NOMO-1 (cell line): ENCODE results near the gene SLC7A6OS.

Experiments
- DNase-seq, 2 experiments: peaks; one replicate each; lab custom pipeline; 2025; ENCODE audit not compliant: unreplicated experiment in 2 of 2; lab: John Stamatoyannopoulos, UW

SLC7A6OS gene

DNA sequence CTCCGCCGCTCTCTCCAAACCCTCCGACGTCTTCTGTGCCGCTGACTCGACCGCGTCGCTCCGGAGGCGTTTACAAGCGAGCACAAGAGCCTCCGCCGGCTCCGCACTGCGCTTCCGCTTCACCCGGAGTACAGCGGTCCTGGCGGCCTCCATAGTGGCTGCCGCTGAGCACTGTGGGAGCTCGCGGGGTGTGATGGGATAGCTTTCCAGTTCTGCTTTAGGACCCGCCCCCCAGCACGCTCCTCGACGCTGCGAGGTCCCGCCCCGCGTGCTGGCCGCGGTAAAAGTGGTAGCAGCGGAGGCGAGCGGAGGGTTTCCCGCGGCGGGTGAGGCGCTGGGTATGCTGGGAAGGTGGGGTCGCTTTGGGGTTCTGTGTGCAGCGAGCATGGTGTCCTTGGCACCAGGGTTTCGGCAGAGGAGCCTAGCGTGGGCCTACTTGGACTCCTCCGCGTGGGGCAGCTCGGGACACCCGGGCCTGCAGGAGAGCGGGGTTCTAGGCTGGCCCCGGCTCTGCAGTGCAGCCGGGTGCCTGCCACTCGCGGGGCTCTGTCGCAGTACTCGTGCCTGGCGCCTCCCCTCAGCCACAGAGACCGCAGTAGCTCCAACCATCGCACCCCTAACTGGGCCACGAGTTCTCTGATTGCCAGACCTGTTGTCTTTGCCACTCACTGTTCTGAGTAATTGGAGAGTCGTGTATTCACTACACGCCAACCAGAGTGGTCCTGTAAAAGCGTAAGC lies at the start of gene SLC7A6OS, which contains the start of gene PRMT7:
SLC7A6OS (minus strand) TSS at position 173 of the 738 bp plus-strand sequence; CDS start at position 153, 20 bp downstream.
PRMT7 (plus strand) TSS at position 246 of the 738 bp plus-strand sequence. CDS start 4,961 bp downstream, outside the sequence.
- peak; percentile 94 to 97 for DNase-seq

- no peak for DNase-seq
These were observed 48.8 kb upstream of the SLC7A6OS start for GRCh38 chr16:68359398-68360191.

DNA sequence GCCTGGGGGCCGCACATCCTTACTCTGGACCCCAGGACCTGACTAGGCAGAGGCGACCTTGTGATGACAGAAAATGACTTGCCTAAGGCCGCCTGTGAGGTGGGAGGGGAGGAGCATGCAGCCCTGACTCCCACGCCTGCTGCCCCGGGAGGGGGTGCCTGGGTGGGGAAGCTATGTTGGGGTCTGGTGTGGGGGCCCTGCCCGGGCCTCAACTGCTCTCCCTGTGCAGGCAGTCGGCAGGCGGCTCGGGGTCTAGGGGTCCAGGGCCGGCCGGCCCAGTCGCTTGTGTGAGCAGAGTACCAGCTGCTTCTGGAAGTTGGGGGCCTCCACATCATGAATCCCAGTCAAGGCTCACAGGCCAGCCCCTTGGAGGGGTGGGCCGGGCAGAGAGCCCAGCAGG lies 48.2 kb upstream of the SLC7A6OS start:
- no peak for DNase-seq

- no peak for DNase-seq
These were observed 47.2 kb upstream of the SLC7A6OS start for GRCh38 chr16:68357923-68358322.

GRCh38 chr16:68357521-68357922 lies 46.8 kb upstream of the SLC7A6OS start:
- no peak for DNase-seq

DNA sequence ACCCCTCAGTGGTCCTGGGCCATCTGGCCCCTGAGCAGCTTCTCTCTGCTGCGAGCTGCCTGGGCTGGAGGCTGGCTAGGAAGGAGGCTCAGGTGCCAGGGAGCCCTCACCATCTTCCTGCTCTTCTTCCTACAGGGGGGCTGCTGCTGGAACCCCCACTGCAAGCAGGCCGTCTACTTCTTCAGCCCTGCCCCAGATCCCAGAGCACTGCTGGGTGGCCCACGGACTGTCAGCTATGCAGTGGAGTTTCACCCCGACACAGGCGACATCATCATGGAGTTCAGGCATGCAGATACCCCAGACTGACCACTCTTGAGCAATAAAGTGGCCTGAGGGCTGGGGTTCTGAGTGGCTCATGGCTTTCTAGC lies 46.2 kb upstream of the SLC7A6OS start:
- DNase-seq: no peak

GRCh38 chr16:68356249-68356918 lies 45.6 kb upstream of the SLC7A6OS start:
- DNase-seq: peak; percentile 58 to 72

GRCh38 chr16:68355447-68356248 lies 44.9 kb upstream of the SLC7A6OS start:
- no peak for DNase-seq

- DNase-seq: no peak
These were observed 44.1 kb upstream of the SLC7A6OS start for GRCh38 chr16:68354816-68355215.

DNA sequence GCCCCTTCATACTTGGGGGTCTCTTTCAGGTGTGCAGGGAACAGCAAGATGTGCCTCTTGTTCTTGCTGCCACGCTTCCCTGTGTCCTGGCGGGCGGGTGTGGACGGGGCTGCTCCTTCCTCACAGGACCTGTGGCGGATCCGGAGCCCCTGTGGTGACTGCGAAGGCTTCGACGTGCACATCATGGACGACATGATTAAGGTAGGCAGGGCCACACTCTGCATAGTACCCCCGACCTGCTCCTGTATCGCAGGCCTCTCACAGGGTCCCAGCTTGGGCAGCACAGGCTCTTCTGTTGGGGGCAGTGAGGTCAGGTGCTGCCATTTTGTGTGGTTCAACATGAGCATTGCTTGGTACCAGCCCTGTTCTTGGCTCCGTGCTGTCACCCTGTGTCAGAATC lies 42.6 kb upstream of the SLC7A6OS start:
- DNase-seq: no peak

DNA sequence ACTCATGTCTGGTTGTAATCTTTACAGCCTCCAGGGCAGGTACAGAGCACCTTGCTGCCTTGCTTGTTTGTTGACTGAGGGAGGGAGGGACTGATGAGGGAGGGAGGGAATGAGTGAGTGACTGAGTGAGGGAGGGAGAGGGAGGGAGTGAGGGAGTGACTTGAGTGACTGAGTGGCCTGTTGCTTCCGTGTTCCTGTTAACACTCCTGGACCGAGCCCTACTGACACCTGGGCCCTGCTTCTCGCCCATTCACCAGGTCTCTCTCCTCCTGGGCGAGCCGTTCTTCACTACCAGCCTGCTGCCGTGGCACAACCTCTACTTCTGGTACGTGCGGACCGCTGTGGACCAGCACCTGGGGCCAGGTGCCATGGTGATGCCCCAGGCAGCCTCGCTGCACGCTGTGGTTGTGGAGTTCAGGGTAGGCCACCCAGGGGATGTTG lies 41.3 kb upstream of the SLC7A6OS start:
- DNase-seq: no peak

DNA sequence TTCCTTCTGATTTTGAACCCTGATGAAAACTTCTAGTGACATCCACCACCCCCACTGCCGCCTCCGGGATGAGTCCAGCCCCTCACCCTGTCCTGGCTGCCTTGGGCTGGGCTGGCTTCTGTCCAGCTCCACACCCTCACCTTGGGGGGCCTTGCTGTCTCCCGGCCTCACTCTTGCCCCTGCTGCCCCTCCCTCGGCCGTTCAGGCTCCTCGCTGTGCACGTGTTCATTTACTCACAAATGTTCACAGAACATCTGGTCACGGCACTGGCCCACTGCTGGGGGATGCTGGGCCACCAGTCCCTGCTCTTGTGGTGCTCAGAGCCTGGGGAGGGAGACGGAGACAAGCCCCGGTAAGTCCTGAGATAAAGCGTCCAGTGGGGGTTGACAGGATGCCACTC lies 40.7 kb upstream of the SLC7A6OS start:
- no peak for DNase-seq

DNA sequence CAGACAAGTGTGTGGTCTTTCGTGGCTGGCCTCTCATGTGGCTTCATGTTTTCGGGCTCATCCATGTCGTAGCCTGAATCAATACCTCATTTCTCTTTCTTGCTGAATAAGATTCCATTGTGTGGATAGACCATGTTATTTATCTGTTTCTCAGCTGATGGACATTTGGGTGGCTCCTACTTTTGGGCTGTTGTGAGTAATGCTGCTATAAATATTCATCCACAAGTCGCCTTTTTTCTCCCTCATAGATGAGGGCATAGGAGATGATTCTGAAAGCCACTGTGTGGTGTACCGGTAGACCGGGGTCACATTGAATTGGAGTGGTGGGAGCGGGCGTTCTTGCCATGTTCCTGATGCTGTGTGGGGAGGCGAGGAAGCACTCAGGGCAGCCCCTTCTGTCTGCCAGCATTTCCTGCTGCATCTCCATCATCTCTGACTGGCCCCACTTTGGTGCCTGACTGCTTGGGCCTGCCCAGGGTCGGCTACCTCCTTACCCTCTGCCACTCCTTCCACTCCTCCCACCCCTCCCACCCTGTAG lies 40.1 kb upstream of the SLC7A6OS start:
- no peak for DNase-seq

- no peak for DNase-seq
These were observed 39.2 kb upstream of the SLC7A6OS start for GRCh38 chr16:68349838-68350410.

DNA sequence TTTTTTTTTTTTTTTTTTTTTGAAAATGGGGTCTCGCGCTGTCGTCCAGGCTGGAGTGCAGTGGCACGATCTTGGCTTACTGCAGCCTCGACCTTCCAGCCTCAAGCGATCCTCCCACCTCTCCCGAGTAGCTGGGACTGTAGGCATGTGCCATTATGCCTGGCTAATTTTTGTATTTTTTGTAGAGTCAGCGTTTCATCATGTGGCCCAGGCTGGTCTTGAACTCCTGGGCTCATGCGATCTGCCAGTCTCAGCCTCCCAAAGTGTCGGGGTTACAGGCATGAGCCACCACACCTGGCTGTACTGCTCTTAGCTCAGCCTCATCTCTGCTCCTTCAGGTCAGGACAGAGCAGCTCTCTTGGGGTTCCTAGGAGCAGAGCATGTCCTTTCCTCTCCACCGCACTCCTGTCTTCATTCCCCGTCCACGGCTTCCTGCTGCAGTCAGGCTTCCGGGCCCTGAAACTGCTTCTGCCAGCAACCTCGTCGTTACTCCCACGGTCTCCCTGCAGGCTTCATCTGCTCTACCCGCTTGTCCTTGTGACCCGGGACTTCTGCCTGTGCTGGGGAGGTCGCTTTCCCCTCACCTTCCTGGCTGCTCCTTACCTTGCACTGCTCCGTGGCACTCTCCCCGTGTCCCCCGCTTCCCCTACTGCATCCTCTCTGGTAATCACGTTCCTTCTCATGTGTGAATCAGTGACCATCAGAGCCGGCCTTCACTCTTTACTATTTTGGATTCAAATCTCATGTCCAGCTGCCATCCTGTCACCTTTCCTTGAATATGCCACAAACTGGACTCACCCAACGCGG lies 38.1 kb upstream of the SLC7A6OS start:
- DNase-seq: no peak

DNA sequence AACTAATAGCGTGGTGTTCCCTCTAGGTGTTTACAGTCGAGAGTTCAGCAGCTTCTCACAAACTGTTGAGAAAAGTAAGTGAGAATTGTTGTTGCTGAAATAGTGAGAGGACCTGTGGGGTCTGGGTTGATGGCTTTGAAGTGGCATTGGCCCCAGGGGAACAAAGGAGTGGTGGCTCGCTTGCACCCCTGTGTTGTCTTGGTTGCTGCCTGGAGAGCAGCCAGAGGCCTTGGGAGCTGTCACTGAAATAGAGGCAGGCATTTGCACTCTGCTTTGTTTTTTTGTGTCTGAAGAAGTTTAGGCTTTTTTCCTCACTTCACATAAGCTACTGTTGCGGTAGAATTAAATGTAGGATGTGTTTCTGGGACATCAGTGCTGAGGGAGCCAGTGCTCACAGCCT lies 36.9 kb upstream of the SLC7A6OS start:
- no peak for DNase-seq

DNA sequence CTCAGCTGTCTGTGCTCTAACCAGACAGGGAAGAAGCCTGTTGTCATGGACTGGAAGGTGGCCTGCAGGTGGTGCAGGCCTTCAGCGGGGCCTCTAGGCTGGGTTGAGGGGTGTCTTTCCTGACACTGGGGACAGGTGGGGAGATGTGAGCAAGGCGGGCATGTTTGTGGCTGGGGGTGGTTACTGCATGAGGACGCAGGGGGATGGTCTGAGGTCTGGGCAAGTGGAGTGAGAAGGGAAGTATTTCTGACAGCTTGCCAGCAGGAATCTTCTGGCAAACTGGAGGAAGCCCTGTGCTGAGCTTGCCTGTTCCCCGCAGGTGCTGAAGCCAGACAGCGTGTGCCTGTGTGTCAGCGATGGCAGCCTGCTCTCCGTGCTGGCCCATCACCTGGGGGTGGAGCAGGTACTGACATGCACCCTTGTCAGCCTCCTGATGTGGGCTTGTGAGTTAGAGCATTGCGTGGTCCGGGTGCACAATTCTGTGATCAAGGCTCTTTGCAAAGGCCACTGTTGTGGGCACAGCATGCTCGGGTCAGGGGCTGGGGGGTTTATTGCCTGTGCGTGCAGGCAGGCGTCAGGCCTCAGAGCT lies 36.2 kb upstream of the SLC7A6OS start:
- no peak for DNase-seq

DNA sequence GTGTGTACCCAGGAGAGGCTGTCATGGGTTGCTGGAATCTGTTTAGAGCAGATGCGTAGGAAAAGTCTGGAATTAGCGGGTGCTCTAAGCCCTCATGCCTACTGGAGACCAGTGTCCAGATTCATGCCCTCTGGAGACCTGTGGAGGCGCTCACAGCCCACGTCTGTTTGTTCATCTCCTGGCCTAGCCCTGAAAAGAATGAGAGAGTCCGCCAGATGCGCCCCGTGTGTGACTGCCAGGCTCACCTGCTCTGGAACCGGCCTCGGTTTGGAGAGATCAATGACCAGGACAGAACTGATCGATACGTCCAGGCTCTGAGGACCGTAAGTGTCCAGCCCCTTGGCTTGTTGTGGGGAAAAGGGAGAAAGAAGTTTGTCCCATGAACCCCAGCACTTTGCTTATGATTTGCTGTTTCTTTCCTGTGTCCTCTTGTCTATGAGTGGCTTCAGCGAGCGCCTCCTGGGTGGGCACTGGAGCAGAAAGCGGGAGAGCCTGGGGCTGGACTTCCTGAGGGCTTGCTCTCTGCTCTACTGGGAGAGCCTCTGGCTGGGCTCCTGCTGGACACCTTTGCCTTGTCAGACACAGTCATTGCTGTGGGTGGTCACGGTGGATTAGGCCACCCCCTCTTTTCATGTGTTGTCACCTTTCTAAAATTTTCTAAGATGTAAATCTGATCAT lies 35.4 kb upstream of the SLC7A6OS start:
- DNase-seq: no peak
